Hepatocyte (in vitro differentiated cells): ENCODE data around the gene KIF7. TPM values are rescaled to one million over a fixed set of nuclear protein-coding genes. Genes with fewer than 3 reads are reported as not detected.

Source experiments
- DNase-seq: peaks from one replicate; pipeline ENCODE4 v3.0.0-alpha.2; 2016; ENCODE audit warnings: low spot score
- H2AFZ ChIP-seq: fragments of 200-600 bp; sonication (generic); 2 replicates; pipeline ENCODE4 v1.6.0; 2016; ENCODE audit warnings: antibody characterized with exemption, mild to moderate bottlenecking
- H3K27ac ChIP-seq: fragments of 200-600 bp; sonication (generic); 2 replicates; pipeline ENCODE4 v1.5.1; 2016; ENCODE audit warnings: mild to moderate bottlenecking
- H3K27me3 ChIP-seq: fragments of 200-600 bp; sonication (generic); 2 replicates; pipeline ENCODE4 v1.6.1; 2016
- H3K36me3 ChIP-seq: fragments of 200-600 bp; sonication (generic); replicated peaks from 2 replicates; pipeline ENCODE4 v1.5.1; 2016; ENCODE audit warnings: low read depth; ENCODE audit not compliant: insufficient read depth
- H3K4me1 ChIP-seq: fragments of 200-600 bp; sonication (generic); 2 replicates; pipeline ENCODE4 v1.5.1; 2016; ENCODE audit warnings: mild to moderate bottlenecking, moderate library complexity; ENCODE audit not compliant: insufficient read depth
- H3K4me2 ChIP-seq: fragments of 200-600 bp; sonication (generic); 2 replicates; pipeline ENCODE4 v1.6.0; 2016
- H3K4me3 ChIP-seq: fragments of 200-600 bp; sonication (generic); 2 replicates; pipeline ENCODE4 v1.5.1; 2016; ENCODE audit warnings: mild to moderate bottlenecking
- H3K79me2 ChIP-seq: fragments of 200-600 bp; sonication (generic); 2 replicates; pipeline ENCODE4 v1.6.0; 2017; ENCODE audit warnings: mild to moderate bottlenecking
- H3K9me2 ChIP-seq: fragments of 200-600 bp; sonication (generic); replicated peaks from 2 replicates; pipeline ENCODE4 v1.6.0; 2017; ENCODE audit warnings: mild to moderate bottlenecking; ENCODE audit not compliant: insufficient read depth
- H3K9me3 ChIP-seq: fragments of 200-600 bp; sonication (generic); 2 replicates; pipeline ENCODE4 v1.5.1; 2016; ENCODE audit warnings: low read depth, mild to moderate bottlenecking
- H4K20me1 ChIP-seq: fragments of 200-600 bp; sonication (generic); 2 replicates; pipeline ENCODE4 v1.6.0; 2016; ENCODE audit warnings: mild to moderate bottlenecking; ENCODE audit not compliant: insufficient read depth, poor library complexity, severe bottlenecking
- EZH2 ChIP-seq: fragments of 200-600 bp; sonication (generic); IDR thresholded peaks from 2 replicates; pipeline ENCODE4 v1.6.1; 2016; ENCODE audit warnings: antibody characterized with exemption, mild to moderate bottlenecking, borderline replicate concordance
- EZH2phosphoT487 ChIP-seq: fragments of 200-600 bp; sonication (generic); IDR thresholded peaks from one replicate; pipeline ENCODE4 v1.6.1; 2018; ENCODE audit warnings: antibody characterized with exemption, mild to moderate bottlenecking, low read depth, moderate library complexity; ENCODE audit not compliant: unreplicated experiment, severe bottlenecking
- WGBS: methylation state at CpG from one replicate; pipeline ENCODE4 v1.1.6; 2016; ENCODE audit warnings: low lambda C conversion rate; ENCODE audit errors: missing lambda C conversion rate; 5-methylcytosine and 5-hydroxymethylcytosine counted together
- polyA plus RNA-seq: library from polyadenylated mRNA; unstranded; fragments of >200 nt; fragmentation: Nextera tagmentation; extraction: Ambion mirVana; gene quantifications from 2 replicates; pipeline ENCODE4 v1.2.1, GENCODE V29; 2016
- total RNA-seq: library from RNA; depleted of rRNA; stranded (reverse); fragments of >200 nt; gene quantifications from 2 replicates; pipeline ENCODE4 v1.2.3, GENCODE V29; 2014
- TF ChIP-seq, protein P1 (sequence below): fragments of 200-600 bp; sonication (generic); IDR thresholded peaks from 2 replicates; pipeline ENCODE4 v1.5.1; 2016; ENCODE audit warnings: antibody characterized with exemption, mild to moderate bottlenecking; ENCODE audit not compliant: poor library complexity

The KIF7 gene
- total and polyA plus RNA-seq, 2 experiments from 2014 or later: 3.1 to 5.3 TPM

DNA sequence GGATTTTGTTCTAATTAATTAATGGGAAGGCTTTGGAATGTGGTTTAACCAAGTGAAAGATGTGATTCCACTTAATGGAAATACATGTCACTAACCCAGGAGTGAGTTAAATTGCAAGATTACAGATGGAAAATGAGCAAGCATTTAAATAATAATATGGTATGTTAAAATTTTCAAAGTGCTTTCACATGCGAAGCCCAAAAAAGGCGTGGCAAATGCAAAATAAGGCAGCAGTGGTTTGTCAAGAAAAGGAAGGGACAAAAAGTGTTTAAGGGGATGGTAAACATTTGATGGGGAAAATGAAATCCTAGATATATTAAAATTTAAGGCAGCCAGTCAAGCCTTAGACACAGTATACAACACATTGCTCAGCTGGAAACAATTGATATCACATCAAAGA lies 77.1 kb downstream of the KIF7 start:
- Histone ChIP-seq H3K9me2 (no peaks in the 10 kb centered on the region), H3K36me3 (no peaks in the 10 kb centered on the region), H2AFZ (peak overlapping the region; percentile 36), H3K4me1 (no peaks in the 10 kb centered on the region), H3K4me2 (peak overlapping the region; percentile 60), H3K79me2 (peaks cover 57% of the 10 kb centered on the region), H3K9me3 (no peaks in the 10 kb centered on the region), H3K4me3 (no peak overlapping the region), H3K27ac (no peak overlapping the region), H3K27me3 (no peaks in the 10 kb centered on the region), H4K20me1 (no peaks in the 10 kb centered on the region)
- WGBS: 63% methylated on average over 2 of the region's 2 CpGs
- TF ChIP-seq EZH2phosphoT487 (no peak), EZH2 (no peak)
- TF ChIP-seq, protein P1, sequence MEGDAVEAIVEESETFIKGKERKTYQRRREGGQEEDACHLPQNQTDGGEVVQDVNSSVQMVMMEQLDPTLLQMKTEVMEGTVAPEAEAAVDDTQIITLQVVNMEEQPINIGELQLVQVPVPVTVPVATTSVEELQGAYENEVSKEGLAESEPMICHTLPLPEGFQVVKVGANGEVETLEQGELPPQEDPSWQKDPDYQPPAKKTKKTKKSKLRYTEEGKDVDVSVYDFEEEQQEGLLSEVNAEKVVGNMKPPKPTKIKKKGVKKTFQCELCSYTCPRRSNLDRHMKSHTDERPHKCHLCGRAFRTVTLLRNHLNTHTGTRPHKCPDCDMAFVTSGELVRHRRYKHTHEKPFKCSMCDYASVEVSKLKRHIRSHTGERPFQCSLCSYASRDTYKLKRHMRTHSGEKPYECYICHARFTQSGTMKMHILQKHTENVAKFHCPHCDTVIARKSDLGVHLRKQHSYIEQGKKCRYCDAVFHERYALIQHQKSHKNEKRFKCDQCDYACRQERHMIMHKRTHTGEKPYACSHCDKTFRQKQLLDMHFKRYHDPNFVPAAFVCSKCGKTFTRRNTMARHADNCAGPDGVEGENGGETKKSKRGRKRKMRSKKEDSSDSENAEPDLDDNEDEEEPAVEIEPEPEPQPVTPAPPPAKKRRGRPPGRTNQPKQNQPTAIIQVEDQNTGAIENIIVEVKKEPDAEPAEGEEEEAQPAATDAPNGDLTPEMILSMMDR: no peak
- no peak for DNase-seq

Other genes starting within 250 kb of the KIF7 start
- 1.1 and 3.1 TPM in 2 replicates for gene RHCG, start 158.9 kb downstream of the KIF7 start, total RNA-seq
- gene RHCG, start 158.9 kb downstream of the KIF7 start, polyA plus RNA-seq: 1.7 and 4.1 TPM in 2 replicates
- gene TICRR, start 80.0 kb downstream of the KIF7 start, total RNA-seq: 1.3 and 2.3 TPM in 2 replicates
- 0.47 and 0.91 TPM in 2 replicates for gene TICRR, start 80.0 kb downstream of the KIF7 start, polyA plus RNA-seq
- 3.5 and 6.3 TPM in 2 replicates for gene PLIN1, start 23.9 kb upstream of the KIF7 start, total RNA-seq
- gene PLIN1, start 23.9 kb upstream of the KIF7 start, polyA plus RNA-seq: 2.6 and 6.8 TPM in 2 replicates
- 10.7 and 12.7 TPM in 2 replicates for gene PEX11A, start 35.3 kb upstream of the KIF7 start, total RNA-seq
- gene PEX11A, start 35.3 kb upstream of the KIF7 start, polyA plus RNA-seq: 7.6 and 10.0 TPM in 2 replicates
- 0.13 TPM in 1 of 2 replicates, not detected in the other for gene WDR93, start 35.3 kb upstream of the KIF7 start, total RNA-seq
- 0.57 TPM in 1 of 2 replicates, not detected in the other for gene WDR93, start 35.3 kb upstream of the KIF7 start, polyA plus RNA-seq
- 0.48 and 0.50 TPM in 2 replicates for gene MESP1, start 95.8 kb upstream of the KIF7 start, total RNA-seq
- gene MESP1, start 95.8 kb upstream of the KIF7 start, polyA plus RNA-seq: 1.0 and 2.7 TPM in 2 replicates
- gene MESP2, start 120.9 kb upstream of the KIF7 start, total RNA-seq: 0.30 and 1.2 TPM in 2 replicates
- not detected in 2 replicates for gene MESP2, start 120.9 kb upstream of the KIF7 start, polyA plus RNA-seq
- 115 and 137 TPM in 2 replicates for gene ANPEP, start 159.4 kb upstream of the KIF7 start, total RNA-seq
- 123 and 166 TPM in 2 replicates for gene ANPEP, start 159.4 kb upstream of the KIF7 start, polyA plus RNA-seq
- gene AP3S2, start 238.5 kb upstream of the KIF7 start, total RNA-seq: 51.7 and 61.2 TPM in 2 replicates
- 14.2 and 15.6 TPM in 2 replicates for gene AP3S2, start 238.5 kb upstream of the KIF7 start, polyA plus RNA-seq